Fibroblast of lung (primary cell): ENCODE measurements around the gene TTLL9.

ENCODE experiments used
- CTCF ChIP-seq, 2 donors: IDR thresholded peaks in 1 of 2; conservative IDR thresholded peaks in 1 of 2; 1 replicate in 1 of 2; 2 replicates in 1 of 2; pipeline ENCODE4 v1.5.1; 2011 to 2012; ENCODE audit warnings: low read length in 2 of 2, control low read depth in 1 of 2, inconsistent platforms in 1 of 2, low read depth in 1 of 2, mild to moderate bottlenecking in 1 of 2
- EZH2 ChIP-seq: IDR thresholded peaks from 2 replicates; pipeline ENCODE4 v1.5.1; 2012; ENCODE audit warnings: low read length, control low read depth, mild to moderate bottlenecking; ENCODE audit errors: missing control alignments

GRCh38 chr20:31903627-31904386 is 33.4 kb downstream of the TTLL9 start:
- TF ChIP-seq CTCF (conservative IDR thresholded peaks at IDR 0.05 in 1 of 2, IDR thresholded peaks at IDR 0.05 in 1 of 2; ENCODE audit: low read depth in 1 of 2, low read length in 2 of 2) (no peak), EZH2 (no peak)
